Stimulated activated CD4-positive, alpha-beta T cell treated with anti-CD3 and anti-CD28 coated beads, Interleukin-4, amount 100 ng/mL, for 4 hours (primary cell): ENCODE measurements around the gene S100A1.

Source experiments
- DNase-seq, 2 experiments: peaks; one replicate each; pipeline ENCODE4 v3.0.0-alpha.2; 2020

Gene S100A1

GRCh38 chr1:153610811-153611301 lies 17.4 kb upstream of the S100A1 start:
- DNase-seq, result no peak

DNA sequence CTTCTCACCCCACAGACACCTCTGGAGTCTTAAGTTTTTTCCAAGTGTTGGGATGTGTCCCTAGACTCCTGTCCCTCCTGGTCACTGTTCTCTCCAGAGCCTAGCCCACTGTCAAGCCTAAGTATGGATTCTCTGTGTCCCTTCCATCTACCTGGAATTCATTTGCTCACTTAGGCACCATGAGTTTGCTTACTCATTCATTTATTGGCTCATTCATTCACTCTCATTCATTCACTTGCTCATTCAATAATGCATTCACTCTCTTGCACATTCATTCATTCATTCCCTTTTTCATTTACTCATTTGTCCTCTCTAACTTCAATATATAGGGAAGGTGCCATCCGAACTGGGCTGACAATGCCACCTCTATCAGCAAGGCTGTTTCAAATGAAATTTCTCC lies 16.9 kb upstream of the S100A1 start:
- no peak for DNase-seq

DNA sequence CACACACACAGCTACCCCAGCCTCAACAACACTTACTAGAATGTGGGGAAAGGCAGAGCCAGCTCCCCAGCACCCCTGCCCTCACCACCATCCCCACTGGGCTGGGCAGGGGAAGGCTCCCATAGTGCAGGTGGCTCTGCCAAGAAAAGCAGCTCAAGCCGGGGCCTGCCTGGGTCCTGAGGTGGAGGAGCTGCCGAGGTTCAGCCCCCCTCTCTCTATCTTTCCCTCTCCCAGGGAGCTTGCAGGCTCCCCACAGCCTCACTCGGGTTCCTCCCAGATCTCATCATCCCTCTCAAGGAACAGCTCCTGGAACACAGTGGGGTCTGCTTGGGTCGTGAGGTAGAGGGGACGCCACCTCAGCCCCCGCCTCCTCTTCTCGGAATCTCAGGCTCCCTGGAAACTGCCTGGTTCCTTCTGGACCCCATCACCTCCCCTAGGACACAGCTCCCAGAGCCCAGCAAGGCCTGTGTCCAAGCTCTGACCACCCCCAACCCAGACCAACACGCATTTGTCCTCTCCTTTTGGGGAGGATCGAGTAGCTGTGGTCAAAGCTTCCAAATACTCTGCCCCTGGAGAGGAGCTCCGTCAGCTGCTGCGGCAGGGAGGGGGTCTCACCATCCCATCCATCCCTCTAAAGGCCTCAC lies 16.0 kb upstream of the S100A1 start:
- DNase-seq, result no peak

DNA sequence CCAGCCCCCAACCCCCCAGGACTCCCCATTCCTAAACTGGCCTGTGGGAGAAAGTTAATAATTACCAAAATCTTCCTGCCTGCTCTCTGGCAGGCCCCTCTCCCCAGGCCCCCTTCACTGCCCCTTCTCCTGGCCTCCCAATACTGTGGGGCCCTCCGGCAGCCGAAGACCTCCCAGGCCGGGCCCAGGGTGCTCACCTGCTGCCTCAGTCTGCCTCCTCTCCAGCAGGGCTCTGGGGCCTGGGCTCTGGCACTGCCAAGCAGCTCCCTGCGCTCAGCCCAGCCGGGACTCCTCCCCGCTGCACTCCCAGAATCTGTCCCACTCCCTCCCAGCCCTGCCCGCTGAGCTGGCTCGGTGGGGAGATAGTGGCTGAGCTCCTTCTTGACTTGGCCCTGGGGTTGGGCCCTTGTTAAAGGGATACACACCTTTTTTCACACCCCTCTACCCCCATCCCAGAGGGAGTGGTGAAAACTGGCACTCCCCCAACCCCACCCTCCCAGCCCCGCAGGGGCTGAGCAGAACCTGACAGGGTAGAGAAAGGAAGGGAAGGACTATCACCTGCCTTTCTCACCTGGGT lies 15.4 kb upstream of the S100A1 start, which contains the start of gene S100A16:
TSS of gene S100A16 (minus strand) at position 383 of the 577 bp plus-strand sequence. CDS start 4,986 bp downstream, outside the sequence.
- DNase-seq, result no peak

GRCh38 chr1:153613406-153613805 lies 14.8 kb upstream of the S100A1 start:
- DNase-seq, result no peak

DNA sequence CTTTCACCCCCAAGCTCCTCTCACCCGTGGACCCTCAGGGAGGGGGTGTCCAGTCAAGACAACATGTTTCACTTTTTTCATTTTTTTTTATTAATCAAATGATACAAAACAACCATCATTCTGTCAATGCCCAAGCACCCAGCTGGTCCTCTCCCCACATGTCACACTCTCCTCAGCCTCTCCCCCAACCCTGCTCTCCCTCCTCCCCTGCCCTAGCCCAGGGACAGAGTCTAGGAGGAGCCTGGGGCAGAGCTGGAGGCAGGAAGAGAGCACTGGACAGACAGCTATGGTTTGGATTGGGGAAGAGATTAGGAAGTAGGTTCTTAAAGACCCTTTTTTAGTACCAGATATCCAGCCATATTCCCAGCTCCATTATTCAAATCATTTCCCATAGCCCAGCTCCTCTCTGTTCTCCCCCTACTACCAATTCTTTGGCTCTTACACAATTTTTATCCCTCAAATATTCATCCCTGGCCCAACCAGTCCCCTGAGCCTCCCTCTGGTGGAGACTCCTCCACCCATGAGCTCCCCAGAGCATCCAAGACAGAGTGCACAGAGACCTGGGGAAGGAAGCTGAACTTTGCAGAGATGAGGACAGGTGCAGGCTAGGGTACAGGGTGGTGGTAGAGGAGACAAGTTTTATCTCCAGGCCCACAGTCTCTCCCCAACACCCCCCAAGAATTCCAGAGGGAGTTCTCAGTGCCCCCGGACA lies 13.9 kb upstream of the S100A1 start:
- no peak for DNase-seq

- DNase-seq, result no peak
Observed at GRCh38 chr1:153614906-153615305, 13.3 kb upstream of the S100A1 start.

- DNase-seq, result no peak
Observed at GRCh38 chr1:153615406-153615805, 12.8 kb upstream of the S100A1 start.

DNA sequence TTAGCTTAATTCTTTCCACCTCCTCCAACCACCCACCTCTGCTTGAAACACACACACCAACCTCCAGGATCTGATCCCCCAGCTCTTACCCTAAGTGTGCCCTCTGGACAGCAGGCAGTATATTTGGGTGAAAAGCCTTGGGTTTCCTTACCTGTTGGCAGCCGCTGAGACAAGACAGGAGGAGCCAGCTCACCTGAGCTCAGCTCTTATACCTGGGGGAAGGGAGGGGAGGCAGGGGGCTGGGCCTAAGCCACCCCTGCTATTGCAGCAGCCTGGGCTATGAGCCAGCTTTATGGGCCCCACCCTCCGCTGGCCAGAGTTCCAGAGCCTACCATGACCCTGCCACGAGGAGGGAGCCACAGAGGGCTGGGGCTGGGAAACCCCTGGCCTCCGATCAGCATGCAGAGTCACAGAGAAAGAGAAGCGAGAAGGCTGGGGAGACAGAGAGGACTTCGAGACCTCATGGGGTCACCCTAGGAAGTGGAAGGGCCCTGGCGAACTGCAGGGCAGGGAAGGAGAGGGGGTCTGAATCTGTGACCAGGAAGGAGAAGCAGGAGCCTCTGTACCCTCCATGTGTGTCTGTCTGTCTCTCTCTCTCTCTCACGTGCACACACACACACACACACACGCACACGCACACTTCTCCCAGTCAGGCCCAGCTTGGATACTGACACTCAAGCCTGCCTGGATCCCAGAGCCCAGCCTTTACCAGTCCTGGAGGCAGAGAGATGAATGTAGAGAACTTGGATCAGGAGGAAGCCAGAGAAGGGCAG lies 11.9 kb upstream of the S100A1 start, which contains the start of gene S100A14:
TSS of gene S100A14 (minus strand) at position 182 of the 773 bp plus-strand sequence. CDS start 467 bp downstream, outside the sequence.
- DNase-seq, result no peak

DNA sequence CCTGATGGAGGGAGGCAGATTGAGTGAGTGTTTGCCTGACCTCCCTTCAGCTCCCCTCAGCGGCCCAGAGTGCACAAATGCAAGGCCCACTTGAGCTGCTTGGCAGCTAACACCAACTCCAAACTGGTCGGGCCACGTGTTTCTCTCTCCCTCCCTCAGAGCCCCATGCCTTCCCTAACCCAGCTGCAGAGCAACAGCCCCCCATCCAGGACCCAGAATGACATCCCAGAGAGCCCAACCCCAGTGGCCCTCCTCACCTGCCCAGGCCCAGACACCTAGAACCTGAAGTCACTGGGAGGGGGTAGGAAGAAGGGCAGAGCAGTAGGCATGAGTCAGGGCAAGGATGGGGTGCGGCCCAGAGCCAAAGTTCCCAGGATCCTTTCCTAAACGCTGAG lies 11.3 kb upstream of the S100A1 start:
- DNase-seq, result no peak

- no peak for DNase-seq
Observed at GRCh38 chr1:153617663-153618062, 10.6 kb upstream of the S100A1 start.

- DNase-seq, result no peak
Observed at GRCh38 chr1:153619171-153619570, 9.1 kb upstream of the S100A1 start.

DNA sequence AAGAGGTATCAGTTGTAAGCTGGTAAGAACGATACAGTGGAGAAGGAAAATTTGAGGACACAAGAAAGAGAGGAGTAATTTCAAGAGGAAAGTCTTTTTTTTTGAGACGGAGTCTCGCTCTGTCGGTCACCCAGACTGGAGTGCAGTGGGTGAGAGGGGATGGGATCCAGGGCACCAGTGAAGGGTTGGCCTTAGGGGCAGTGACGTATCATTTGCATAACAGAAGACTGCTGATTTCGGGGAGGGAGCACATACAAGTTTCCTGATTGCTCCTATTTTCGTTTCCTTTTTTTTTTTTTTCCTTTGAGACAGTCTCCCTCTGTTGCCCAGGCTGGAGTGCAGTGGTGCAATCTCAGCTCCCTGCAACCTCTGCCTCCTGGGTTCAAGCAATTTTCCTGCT lies 5.1 kb upstream of the S100A1 start:
- no peak for DNase-seq

DNA sequence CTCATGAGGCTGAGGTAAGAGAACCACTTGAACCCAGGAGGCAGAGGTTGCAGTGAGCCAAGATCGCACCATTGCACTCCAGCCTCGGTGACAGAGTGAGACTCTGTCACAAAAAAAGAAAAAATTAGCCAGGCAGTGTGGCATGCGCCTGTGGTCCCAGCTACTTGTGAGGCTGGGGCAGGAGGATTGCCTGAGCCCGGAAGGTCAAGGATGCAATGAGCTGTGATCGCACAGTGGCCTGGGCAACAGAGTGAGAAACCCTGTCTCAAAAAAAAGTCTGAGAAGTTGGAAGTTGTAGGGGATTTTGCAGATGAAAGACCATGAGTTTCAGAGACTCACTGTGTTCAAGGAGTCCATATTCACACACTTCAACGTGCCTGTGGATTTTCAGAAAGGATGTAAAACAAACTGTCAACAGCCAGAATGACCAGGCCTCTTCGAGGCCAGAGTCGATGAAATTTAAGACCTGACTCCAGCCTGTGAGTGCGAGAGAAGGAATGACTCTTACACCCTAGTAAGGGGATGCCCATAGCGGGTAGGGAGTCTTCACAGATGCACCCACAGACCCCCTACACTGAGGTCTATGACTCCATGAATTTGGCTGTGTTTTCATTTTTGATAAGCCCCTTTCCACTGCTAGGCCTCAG lies 3.1 kb upstream of the S100A1 start:
- DNase-seq, result no peak

- DNase-seq, result no peak
Observed at GRCh38 chr1:153626477-153626903, 1.7 kb upstream of the S100A1 start.

- no peak for DNase-seq
Observed at GRCh38 chr1:153626904-153627714, 1.1 kb upstream of the S100A1 start, which contains the start of gene S100A13. S100A13 (minus strand) TSS chr1:153627505; CDS start chr1:153626472, 1,033 bp downstream.

DNA sequence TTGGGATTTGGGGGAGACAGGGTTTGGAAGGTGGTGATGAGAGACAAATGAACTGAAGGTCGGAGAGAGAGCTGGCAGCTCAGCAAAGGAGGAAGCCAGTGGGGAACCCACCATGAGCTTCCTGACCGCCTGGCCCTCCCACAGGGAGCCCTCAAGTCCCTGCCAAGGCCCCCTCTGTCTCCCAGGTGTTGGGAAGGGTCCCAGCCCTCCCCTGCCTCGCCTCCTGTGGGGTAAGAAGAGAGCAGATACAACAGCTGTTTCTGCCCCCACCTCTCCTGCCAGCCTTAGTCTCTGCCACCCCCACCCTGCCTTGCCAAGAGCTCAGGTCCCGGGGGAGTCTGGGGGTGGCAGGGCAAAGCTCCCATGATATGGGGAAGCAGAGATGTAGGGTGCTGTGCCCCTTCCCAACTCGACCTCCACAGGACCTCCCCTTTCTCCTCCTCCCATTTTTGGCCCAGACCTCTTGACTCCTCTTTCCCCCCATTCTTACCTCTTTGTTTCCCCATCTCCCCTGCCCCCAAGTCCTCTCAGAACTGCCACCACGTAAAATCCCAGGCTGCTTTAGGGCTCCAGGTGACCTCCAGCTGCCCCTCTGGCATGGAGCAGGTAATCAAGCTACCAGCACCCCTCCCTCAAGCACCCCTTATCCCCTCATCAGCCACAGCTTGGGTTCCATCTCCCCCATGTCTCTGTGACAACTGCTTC lies 556 bp downstream of the S100A1 start:
- no peak for DNase-seq

- no peak for DNase-seq
Observed at GRCh38 chr1:153629343-153629665, 1.1 kb downstream of the S100A1 start.

- DNase-seq, result no peak
Observed at GRCh38 chr1:153629971-153630370, 1.7 kb downstream of the S100A1 start.

DNA sequence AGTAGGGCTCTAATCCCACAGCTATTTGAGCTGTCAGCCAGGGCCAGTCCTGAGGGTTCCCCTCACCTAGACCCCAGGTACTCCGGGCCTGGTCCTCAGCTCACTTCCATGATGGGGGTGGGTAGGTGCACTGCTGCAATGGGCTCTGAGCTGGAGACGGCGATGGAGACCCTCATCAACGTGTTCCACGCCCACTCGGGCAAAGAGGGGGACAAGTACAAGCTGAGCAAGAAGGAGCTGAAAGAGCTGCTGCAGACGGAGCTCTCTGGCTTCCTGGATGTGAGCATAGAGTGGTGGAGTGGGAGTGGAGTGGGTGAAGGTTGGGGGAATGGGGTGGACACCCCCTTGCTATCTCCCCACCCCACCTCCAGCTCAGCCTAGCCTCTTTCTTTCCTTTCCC lies 2.1 kb downstream of the S100A1 start:
- no peak for DNase-seq
